Keratinocyte (primary cell): ENCODE data around the gene NAA30. TPM values are rescaled to one million over a fixed set of nuclear protein-coding genes. Genes with fewer than 3 reads are reported as not detected.

Source experiments
- DNase-seq: peaks from one replicate; pipeline ENCODE4 v3.0.0-alpha.2; 2011; ENCODE audit warnings: low read depth, missing footprints, low spot score
- FAIRE-seq: peaks from 2 replicates; lab custom pipeline; 2011; peaks lifted over from hg19 to GRCh38; lab: Jason Lieb, UNC
- H2AFZ ChIP-seq: 2 replicates; pipeline ENCODE4 v1.6.0; 2012; ENCODE audit warnings: low read length, control low read depth, inconsistent platforms; ENCODE audit not compliant: control insufficient read depth
- H3K27ac ChIP-seq: 2 replicates; pipeline ENCODE4 v1.5.1; 2011; ENCODE audit warnings: low read length; ENCODE audit not compliant: control insufficient read depth, insufficient read depth
- H3K27me3 ChIP-seq: 3 replicates; pipeline ENCODE4 v1.6.0; 2011; ENCODE audit warnings: low read length; ENCODE audit not compliant: control insufficient read depth, insufficient read depth; ENCODE audit errors: extremely low read depth
- H3K36me3 ChIP-seq, 2 experiments: 2 replicates in 1 of 2; 3 replicates in 1 of 2; pipeline ENCODE4 v1.5.1; 2011; ENCODE audit warnings: low read length in 2 of 2, mild to moderate bottlenecking in 1 of 2; ENCODE audit not compliant: control insufficient read depth in 2 of 2, insufficient read depth in 2 of 2; ENCODE audit errors: extremely low read depth in 1 of 2
- H3K4me1 ChIP-seq: 3 replicates; pipeline ENCODE4 v1.5.1; 2011; ENCODE audit warnings: low read length; ENCODE audit not compliant: control insufficient read depth, insufficient read depth; ENCODE audit errors: extremely low read depth
- H3K4me2 ChIP-seq: 3 replicates; pipeline ENCODE4 v1.6.0; 2011; ENCODE audit warnings: low read depth, low read length; ENCODE audit not compliant: control insufficient read depth, insufficient read depth; ENCODE audit errors: extremely low read depth
- H3K4me3 ChIP-seq, 3 experiments: fragments of 200-600 bp in 1 of 3; sonication (generic) in 1 of 3; 2 replicates in 2 of 3; 3 replicates in 1 of 3; pipeline ENCODE4 v1.5.1; 2011 to 2016; ENCODE audit warnings: low read length in 3 of 3, mild to moderate bottlenecking in 3 of 3, control low read depth in 2 of 3, inconsistent platforms in 1 of 3, low read depth in 1 of 3, mixed read lengths in 1 of 3, mixed run types in 1 of 3, moderate library complexity in 1 of 3; ENCODE audit not compliant: control insufficient read depth in 2 of 3, insufficient read depth in 2 of 3; ENCODE audit errors: extremely low read depth in 1 of 3
- H3K79me2 ChIP-seq: 2 replicates; pipeline ENCODE4 v1.6.0; 2012; ENCODE audit warnings: low read length; ENCODE audit not compliant: control insufficient read depth, insufficient read depth
- H3K9ac ChIP-seq: 3 replicates; pipeline ENCODE4 v1.6.0; 2011; ENCODE audit warnings: low read length; ENCODE audit not compliant: control insufficient read depth, insufficient read depth; ENCODE audit errors: extremely low read depth
- H3K9me1 ChIP-seq: 3 replicates; pipeline ENCODE4 v1.6.0; 2011; ENCODE audit warnings: low read length; ENCODE audit not compliant: control insufficient read depth, insufficient read depth; ENCODE audit errors: extremely low read depth
- H3K9me3 ChIP-seq: 2 replicates; pipeline ENCODE4 v1.5.1; 2012; ENCODE audit warnings: low read depth, low read length; ENCODE audit not compliant: control insufficient read depth
- H4K20me1 ChIP-seq: 3 replicates; pipeline ENCODE4 v1.6.0; 2011; ENCODE audit warnings: low read length; ENCODE audit not compliant: control insufficient read depth, insufficient read depth; ENCODE audit errors: extremely low read depth
- EZH2 ChIP-seq: IDR thresholded peaks from one replicate; pipeline ENCODE4 v1.6.1; 2012; ENCODE audit warnings: inconsistent platforms, mild to moderate bottlenecking, low read length, moderate library complexity
- dilution Hi-C: fragments of 300-500 bp; cut with MboI; formaldehyde crosslinking; loops from one replicate; pipeline ENCODE4 v1.7.0; 2020; ENCODE audit warnings: low sequenced_read_pairs; ENCODE audit not compliant: extremely low pct_ligation_motif_present
- polyA plus RNA-seq, 5 experiments: library from polyadenylated mRNA; depleted of rRNA in 3 of 5; stranded (reverse) in 3 of 5; stranded (forward) in 1 of 5; unstranded in 1 of 5; fragments of >200 nt; gene quantifications; 1 replicate in 1 of 5; 2 replicates in 3 of 5; 3 replicates in 1 of 5; pipeline versions ENCODE4 v1.2.1 to v1.2.3, GENCODE V29; 2011 to 2012; ENCODE audit warnings: missing spikeins in 2 of 5, low read depth in 1 of 5, low replicate concordance in 1 of 5
- TF ChIP-seq, protein P1 (sequence below), 3 experiments: IDR thresholded peaks in 1 of 3; conservative IDR thresholded peaks in 1 of 3; optimal IDR thresholded peaks in 1 of 3; 2 replicates in 2 of 3; 3 replicates in 1 of 3; pipeline versions ENCODE3 to v1.5.1; 2011; ENCODE audit warnings: low read length in 3 of 3, mild to moderate bottlenecking in 3 of 3, moderate library complexity in 2 of 3, control low read depth in 1 of 3, inconsistent platforms in 1 of 3; ENCODE audit not compliant: insufficient read depth in 2 of 3; ENCODE audit errors: extremely low read depth in 1 of 3

NAA30 gene
- polyA plus RNA-seq, 1 donor (not counting 4 experiments of a cell fraction or from before 2014, with no cell fraction given), result 19.4 TPM

- H3K4me2 ChIP-seq, result no peak overlapping the region
- peaks cover 2% of the 10 kb centered on the region for H3K79me2 ChIP-seq
- peaks cover 3 to 5% of the 10 kb centered on the region in 2 experiments for H3K36me3 ChIP-seq
- no peaks in the 10 kb centered on the region for H4K20me1 ChIP-seq
- H3K9me3 ChIP-seq, result no peaks in the 10 kb centered on the region
- TF ChIP-seq, protein P1, sequence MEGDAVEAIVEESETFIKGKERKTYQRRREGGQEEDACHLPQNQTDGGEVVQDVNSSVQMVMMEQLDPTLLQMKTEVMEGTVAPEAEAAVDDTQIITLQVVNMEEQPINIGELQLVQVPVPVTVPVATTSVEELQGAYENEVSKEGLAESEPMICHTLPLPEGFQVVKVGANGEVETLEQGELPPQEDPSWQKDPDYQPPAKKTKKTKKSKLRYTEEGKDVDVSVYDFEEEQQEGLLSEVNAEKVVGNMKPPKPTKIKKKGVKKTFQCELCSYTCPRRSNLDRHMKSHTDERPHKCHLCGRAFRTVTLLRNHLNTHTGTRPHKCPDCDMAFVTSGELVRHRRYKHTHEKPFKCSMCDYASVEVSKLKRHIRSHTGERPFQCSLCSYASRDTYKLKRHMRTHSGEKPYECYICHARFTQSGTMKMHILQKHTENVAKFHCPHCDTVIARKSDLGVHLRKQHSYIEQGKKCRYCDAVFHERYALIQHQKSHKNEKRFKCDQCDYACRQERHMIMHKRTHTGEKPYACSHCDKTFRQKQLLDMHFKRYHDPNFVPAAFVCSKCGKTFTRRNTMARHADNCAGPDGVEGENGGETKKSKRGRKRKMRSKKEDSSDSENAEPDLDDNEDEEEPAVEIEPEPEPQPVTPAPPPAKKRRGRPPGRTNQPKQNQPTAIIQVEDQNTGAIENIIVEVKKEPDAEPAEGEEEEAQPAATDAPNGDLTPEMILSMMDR (optimal IDR thresholded peaks at IDR 0.05 in 1 of 3, IDR thresholded peaks at IDR 0.05 in 1 of 3, conservative IDR thresholded peaks at IDR 0.05 in 1 of 3; ENCODE audit: extremely low read depth in 1 of 3, insufficient read depth in 2 of 3, low read length in 3 of 3), result no peak
- TF ChIP-seq EZH2, result no peak
- H3K27me3 ChIP-seq, result no peaks in the 10 kb centered on the region
- H3K4me1 ChIP-seq, result no peaks in the 10 kb centered on the region
- H3K9ac ChIP-seq, result no peak overlapping the region
- no peak for FAIRE-seq
- H3K27ac ChIP-seq, result no peak overlapping the region
- no peaks in the 10 kb centered on the region for H3K9me1 ChIP-seq
- no peak overlapping the region for H2AFZ ChIP-seq
- H3K4me3 ChIP-seq, result no peak overlapping the region
- DNase-seq, result no peak
- dilution Hi-C loops, result no loop called here
Measured at GRCh38 chr14:57413849-57414248, 23.5 kb downstream of the NAA30 start.

DNA sequence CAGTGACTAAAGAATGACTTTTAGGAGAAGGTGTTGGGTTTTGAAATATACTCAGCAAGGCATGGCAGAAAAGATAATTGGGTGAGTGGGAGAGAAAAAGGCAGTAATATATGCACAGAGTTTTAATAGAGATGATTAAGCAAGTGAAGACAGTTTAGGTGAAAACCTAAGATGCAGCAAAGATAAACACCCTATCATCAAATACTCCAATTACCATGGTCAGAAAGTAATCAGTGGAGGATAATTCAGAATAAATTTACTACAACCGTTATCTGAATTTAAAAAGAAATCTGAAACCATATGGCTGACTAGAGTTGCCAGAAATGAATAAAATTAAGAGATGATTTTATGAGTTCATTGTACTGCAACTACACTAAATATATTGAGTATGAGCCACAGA is 26.8 kb downstream of the NAA30 start:
- no peak for DNase-seq
- FAIRE-seq, result no peak
- no peaks in the 10 kb centered on the region for H3K9me3 ChIP-seq

More for the DNA sequence above, 26.8 kb downstream of the NAA30 start:
- no peaks in the 10 kb centered on the region for H4K20me1 ChIP-seq
- H3K4me3 ChIP-seq, result no peak overlapping the region
- no peak overlapping the region for H2AFZ ChIP-seq
- H3K4me1 ChIP-seq, result no peaks in the 10 kb centered on the region
- H3K79me2 ChIP-seq, result no peaks in the 10 kb centered on the region
- dilution Hi-C loops, result no loop called here
- no peak for TF ChIP-seq EZH2
- TF ChIP-seq, protein P1 (optimal IDR thresholded peaks at IDR 0.05 in 1 of 3, IDR thresholded peaks at IDR 0.05 in 1 of 3, conservative IDR thresholded peaks at IDR 0.05 in 1 of 3; ENCODE audit: extremely low read depth in 1 of 3, insufficient read depth in 2 of 3, low read length in 3 of 3), result no peak
- H3K36me3 ChIP-seq, result no peaks in the 10 kb centered on the region
- no peaks in the 10 kb centered on the region for H3K9me1 ChIP-seq
- no peak overlapping the region for H3K9ac ChIP-seq
- H3K27ac ChIP-seq, result no peak overlapping the region
- no peaks in the 10 kb centered on the region for H3K27me3 ChIP-seq
- H3K4me2 ChIP-seq, result no peak overlapping the region
